NCI-H2196 treated with DMSO at 0.1 percent for 48 hours (cell line): ENCODE results near the gene RMI1.
"Not testable (repeated sequence)": the region's sequence is repeated elsewhere in the genome, so short reads cannot be mapped to it uniquely, and the experiment has no call there.

Source experiments
- DNase-seq: peaks from one replicate; lab custom pipeline; 2025; ENCODE audit not compliant: unreplicated experiment; lab: John Stamatoyannopoulos, UW

RMI1 gene

DNA sequence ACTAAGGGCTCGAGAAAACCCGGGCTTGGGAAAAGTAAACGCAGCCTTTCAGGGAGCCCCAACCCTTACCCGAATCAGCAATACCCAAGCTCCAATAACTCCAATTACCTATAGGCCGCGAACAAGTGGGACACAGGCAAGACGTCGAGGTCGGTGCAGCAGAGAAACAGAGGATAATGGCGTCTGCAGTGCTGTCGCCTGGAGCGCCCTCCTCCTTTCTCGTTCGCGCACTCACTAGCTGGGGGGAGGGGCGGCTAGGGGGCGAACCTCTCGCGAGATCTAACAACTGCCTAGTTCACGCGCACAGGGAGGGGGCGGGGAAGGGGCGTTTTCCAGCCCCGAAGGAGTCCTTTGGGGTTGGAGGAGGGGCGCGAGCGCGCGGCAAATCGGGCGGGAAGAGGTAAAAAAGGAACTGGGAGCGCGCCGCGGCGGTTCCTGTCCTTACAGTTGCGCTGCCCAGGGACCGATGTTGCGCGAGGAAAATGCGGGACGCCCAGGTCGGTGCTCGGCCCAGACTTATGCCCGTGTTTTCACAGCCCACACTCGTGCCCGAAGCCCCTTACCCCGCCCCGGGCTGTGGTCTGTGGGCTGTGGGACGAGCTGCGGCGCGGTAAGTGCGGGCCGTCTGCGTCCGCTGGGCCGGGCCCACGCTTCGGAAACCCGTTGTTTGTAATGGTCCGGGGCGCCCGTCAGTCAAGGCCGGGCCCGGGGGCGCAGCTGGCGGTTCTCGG, at the start of gene RMI1:
RMI1 (plus strand) TSS at position 411 of the 731 bp plus-strand sequence. CDS start 20,182 bp downstream, outside the sequence.
- peak; percentile 92 for DNase-seq

DNA sequence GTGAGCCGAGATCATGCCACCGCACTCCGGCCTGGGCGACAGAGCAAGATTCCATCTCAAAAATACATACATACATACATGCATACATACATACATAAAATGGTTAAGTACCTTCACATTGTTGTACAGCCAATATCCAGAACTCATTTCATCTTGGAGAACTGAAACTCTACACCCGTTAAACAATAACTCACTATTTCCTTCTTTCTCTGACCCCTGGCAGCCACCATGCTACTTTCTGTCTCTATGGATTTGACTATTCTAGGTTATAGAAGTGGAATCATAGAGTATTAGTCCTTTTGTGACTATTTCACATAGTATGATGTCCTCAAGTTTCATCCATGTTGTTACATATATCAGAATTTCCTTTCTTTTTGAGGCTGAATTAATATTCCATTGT, 49.7 kb upstream of the RMI1 start:
- DNase-seq = no peak

DNA sequence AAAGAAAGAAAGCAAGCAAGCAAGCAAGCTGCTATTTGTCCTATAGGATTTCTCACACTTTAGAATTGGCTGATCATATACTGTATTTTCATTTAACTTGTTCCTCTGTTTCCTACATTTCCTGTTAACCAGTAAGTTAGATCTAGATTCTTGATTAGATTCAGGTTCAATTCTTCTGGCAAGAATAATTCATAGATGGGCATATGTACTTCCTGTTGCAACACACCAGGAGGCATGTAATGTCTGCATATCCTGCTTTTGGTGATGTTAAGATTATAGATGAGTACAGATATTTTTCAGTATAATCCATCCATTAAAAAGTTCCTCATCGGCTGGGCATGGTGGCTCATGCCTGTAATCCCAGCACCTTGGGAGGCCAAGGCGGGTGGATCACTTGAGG, 48.6 kb upstream of the RMI1 start:
- DNase-seq = no peak

DNA sequence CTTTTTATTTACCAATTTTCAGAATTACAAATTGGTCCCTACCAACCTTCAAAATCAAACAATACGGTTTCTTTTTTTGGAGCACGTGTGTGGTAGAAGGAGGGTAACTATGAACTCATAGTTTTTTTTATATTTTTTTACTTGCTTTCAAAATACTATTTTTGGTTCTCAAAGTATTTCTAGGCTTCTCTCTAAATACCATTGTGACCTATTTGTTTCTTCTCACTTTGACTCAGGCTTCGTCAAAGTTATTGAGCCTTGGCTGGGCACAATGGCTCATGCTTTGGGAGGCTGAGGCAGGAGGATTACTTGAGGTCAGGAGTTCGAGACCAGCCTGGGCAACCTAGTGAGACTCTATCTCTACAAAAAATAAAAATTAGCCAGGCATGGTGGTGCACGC, 47.8 kb upstream of the RMI1 start:
- no peak for DNase-seq

DNA sequence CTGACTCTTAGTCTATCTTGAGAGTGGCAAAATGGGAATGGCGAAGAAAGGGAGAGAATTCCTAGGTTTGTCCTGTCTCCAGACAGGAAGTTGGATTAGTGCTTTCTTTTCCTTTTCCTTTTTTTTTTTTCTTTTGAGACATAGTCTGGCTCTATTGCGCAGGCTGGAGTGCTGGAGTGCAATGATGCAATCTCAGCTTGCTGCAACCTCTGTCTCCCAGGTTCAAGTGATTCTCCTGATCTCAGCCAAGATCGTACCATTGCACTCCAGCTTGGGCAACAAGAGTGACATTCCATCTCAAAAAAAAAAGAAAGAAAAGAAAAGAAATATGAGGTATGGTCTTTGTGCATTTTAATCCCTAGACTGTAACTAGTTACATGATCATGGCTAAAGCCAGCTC, 46.8 kb upstream of the RMI1 start:
- DNase-seq = no peak

DNA sequence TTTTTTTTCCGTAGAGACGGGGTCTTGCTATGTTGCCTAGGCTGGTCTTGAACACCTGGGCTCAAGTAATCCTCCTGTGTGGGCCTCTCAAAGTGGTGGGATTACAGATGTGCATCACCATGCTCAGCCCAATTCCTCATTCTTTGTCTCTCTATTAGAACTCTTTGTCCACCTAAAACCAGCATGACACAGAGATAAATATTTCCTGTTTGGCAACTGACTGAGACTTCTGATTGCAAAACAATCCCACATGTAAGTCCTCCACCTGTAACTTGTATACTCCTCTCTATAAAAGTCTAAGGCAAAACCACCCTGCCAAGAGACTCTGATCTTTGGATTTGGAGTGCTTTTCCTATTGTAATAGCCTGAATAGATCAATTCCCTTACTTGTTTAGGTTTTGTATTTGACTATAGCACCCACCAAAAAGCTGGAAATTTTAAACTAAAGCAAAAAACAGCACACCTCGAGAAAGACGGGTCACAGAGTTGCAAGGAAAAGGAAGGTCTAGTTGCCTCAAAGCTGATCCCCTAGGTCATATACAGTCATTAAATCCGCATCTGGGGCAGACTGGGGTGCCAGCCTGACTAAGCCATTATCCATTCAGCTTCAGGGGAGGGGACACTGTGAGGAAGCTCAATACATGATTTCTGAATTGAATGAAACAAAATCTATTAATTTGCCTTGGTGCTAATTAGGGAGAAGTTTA, 45.9 kb upstream of the RMI1 start:
- no peak for DNase-seq

DNA sequence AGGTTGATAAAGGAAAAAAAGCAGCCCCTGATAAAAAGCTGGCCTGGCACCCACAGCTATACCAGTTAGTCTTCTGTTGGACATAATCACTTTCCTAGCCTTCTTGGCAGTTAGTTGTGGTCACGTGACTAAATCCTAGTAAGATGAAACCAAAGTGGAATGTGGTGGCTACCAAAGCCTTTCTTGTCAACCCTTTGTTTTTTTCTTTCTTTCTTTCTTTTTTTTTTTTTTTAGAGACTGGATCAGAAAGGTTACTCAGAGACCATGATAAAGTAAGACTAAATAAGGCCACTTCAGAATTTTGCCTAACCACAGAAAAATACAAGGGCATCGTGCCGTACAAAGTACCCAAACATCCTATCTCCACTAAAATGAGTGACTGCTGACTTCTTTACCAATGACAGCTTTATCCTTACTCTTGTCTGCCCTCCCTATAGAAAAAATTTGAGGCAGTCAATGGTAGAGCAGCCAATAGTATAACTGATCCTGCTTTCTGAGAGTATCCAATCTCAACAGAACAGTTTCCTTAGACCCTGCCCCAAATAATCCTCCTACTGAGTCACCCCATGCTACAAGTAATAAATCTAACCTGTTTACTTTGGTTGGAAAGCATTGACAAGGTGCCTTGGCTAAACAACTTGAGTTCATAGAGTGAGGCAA, 45.2 kb upstream of the RMI1 start:
- peak; percentile 52 for DNase-seq

DNA sequence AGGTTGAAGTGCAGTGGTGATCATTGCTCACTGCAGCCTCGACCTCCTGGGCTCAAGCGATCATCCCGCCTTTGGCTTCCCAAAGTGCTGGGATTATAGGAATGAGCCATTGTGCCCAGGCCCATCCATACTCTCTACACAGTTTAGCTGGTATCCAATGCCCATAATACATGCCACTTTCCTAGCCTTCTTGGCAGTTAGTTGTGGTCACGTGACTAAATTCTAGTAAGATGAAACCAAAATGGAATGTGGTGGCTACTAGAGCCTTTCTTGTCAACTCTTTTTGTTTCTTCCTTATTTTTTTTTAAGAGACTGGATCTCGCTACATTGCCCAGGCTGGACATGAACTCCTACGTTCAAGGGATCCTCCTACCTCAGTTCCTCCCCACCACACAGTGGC, 44.1 kb upstream of the RMI1 start:
- DNase-seq = no peak

DNA sequence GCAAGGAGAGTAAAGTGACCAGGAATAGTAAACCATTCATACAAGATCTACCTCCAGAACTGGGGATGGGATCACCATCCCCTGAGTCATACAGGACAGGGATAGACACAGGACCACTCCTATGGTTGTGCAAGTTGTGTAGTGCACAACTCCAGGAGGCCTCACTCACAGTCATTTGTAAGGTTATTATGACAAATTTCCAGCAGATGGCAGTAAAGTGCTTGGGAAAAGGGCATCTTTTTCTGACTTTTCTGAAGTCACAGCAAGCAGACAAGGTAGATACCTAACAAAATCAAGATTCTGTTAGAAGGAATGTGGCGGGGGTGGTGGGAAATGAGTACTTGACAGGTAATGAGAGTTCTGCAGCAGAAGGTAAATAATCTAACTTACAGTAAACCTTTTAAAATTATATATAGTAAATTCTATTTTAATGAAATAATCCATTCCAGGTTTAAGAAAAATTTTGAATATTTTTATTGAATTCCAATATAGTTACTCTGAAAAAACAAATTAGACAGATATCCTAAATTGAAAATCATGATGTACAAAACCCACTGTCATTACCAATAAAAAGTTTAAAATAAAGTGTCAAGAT, 42.6 kb upstream of the RMI1 start:
- peak; percentile 47 for DNase-seq

DNA sequence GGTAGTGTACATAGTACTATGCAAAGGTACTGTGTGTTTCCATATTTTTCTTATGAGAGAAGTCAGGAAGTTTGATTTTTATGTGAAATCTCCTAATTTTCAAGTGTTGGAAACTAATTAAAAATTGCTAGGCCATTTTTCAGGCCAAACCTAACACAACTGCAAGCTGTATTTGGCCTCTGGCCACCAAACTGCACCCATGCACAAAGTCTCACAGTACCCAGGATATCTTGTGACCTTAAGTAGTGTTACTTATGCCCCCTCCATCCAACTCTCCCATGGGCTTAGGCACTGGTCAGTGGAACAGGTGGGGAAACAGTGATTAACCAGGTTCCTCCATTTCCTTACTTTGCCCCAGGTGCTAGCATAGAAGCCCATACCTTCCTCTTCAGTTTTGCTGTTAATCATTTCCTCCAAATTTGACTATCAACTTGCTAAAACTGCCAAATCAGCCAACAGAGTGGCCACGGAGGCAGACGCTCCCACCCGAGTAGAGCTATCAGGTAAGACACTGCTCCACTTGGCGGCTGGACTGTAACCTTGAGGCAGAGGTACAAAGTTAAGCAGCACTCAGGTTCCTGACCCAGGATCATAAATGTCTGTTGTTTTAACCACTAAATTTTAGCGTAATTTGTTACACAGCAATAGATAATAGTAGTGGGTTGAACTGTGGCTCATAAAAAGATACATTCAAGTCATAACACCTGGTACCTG, 39.9 kb upstream of the RMI1 start:
- no peak for DNase-seq

DNA sequence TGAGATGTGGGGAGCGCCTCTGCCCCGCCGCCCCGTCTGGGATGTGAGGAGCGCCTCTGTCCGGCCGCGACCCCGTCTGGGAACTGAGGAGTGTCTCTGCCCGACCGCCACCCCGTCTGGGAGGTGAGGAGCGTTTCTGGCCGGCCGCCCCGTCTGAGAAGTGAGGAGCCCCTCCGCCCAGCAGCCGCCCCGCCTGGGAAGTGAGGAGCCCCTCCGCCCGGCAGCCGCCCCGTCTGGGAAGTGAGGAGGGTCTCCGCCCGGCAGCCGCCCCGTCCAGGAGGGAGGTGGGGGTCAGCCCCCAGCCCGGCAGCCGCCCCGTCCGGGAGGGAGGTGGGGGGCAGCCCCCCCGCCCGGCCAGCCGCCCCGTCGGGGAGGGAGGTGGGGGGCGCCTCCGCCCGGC, 32.5 kb upstream of the RMI1 start:
- DNase-seq = not testable (repeated sequence)

DNA sequence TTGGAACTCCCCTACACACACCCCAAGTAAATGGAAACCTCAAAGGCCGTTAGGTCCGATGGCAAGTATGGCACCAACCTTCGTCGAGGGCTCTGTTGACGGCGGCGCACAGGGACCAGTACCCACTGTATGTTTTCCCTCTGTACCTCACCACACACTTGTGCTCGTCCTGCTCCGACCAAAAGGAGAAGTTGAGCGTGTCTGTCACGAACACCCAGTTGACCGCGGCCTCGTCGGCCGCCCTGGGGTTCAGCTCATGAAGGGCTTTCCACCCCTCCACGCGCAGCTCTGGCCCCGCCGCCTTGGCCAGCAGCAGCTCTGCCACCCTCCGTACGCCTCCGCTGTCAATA, 24.5 kb upstream of the RMI1 start:
- no peak for DNase-seq

DNA sequence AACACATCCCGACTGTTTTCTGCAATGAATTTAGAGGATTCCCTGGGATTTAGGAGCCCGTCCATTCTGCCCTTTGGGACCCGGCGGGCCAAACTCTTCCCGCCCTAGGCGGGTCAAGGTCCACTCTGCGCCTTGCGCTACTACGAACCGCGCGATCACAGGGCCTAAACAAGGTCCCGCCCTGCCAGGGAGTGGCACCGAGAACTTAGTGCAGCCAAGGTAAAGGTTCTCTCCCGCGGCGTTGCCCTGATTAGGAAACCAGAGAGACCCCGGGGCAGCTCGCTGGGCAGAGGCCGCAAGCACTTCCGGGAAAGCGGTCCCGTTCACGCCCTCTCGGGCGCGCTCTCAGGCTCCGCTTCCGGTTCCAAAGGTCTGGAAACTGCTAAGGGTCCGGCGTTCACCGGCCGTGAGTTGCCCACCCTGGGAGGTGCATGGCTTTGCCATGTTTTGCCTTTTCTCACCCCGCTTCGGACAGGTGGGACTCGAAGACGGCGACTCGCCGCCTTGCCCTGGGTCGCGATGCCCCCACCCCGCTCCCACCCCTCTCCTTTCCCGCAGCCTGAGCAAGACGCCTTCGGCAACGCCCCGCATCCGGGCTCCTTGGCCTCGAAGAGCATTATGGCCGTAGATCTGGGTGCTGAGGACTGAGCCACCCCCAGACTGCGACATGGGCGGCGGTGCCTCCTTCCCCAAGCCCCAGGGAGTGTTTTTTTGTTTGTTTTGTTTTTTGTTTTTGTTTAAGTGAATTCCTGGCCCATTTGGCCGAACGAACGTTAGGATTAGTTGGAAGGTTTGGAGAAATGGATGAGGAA, 24.0 kb upstream of the RMI1 start:
- peak; percentile 54 for DNase-seq

DNA sequence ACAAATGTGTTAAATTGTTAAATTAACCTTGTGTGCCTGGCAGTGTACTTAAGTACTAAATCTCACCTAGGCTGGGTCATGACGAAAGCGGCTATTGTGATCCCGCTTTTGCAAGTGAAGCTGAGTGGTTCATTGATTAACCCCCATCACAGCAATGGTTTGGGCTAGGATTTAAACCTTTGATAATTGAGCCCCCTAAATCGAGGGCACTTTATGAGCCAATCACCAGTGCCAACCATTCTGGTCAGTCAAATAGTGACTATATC, 23.4 kb upstream of the RMI1 start:
- no peak for DNase-seq

DNA sequence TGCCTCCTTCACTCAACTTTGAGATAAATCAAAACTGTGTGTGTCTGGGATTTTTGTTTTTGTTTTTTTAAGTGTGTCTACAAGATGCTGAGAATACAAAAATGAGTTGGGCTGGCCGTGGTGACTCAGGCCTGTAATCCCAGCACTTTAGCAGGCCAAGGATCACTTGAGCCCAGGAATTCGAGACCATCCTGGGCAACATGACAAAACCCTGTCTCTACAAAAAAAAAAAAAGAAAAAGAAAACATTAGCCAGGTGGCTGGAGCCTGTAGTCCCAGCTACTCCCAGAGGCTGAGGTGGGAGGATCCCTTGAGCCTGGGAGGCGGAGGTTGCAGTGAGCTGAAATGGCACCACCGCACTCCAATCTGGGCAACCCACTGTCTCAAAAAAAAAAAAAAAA, 21.5 kb upstream of the RMI1 start:
- peak; percentile 28 for DNase-seq

DNA sequence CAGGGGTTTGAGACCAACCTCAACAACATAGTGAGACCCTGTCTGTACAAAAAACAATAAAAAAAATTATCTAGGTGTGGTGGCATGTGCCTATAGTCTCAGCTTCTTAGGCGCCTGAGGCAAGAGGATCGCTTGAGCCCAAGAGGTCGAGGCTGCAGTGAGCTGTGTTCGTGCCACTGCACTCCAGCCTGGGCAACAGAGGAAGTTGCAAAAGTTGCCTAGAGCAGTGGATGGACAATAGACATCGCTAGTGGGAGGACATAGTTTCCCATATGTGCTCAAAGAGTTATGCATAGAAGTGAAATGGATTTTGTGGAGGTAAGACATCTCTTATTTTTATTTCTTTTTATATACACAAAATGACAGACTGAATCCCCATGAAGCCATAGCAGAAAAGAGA, 19.6 kb upstream of the RMI1 start:
- DNase-seq = no peak

DNA sequence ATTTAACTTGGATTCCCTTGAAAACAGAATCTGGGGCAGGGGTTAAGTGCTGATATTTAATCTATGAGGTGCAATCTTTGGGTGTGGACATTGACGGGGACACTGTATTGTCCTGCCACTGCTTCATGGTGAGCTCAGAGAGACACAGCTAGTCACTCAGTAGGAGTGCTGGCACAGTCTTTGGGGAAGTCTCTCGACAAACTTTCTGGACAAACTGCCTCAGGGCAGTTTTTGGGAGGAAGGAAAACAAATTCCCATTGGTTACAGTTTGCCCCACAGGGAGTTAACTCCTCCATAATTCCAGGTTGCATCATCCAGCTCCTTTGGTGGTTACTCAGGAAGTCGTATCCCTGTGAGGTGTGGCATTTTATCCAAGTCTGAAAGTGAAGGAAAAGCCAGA, 18.4 kb upstream of the RMI1 start:
- no peak for DNase-seq

DNA sequence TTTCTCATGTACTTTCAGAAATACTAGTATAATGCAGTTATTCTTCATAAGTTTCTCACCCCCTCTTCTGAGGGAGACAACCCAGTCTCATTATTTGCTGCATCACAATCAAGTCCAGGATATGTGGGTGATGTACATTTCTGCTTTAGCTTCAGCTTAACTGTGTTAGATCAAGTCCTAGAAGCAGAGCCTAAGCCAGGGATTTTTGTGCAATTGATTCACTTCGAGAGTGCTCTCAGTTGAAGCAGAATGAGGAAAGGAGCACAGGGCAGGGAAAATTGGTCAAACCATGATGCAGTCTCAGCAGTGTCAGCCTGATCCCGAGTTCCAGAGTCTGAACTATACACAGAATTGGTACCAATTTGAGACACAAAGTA, 15.6 kb upstream of the RMI1 start:
- no peak for DNase-seq

DNA sequence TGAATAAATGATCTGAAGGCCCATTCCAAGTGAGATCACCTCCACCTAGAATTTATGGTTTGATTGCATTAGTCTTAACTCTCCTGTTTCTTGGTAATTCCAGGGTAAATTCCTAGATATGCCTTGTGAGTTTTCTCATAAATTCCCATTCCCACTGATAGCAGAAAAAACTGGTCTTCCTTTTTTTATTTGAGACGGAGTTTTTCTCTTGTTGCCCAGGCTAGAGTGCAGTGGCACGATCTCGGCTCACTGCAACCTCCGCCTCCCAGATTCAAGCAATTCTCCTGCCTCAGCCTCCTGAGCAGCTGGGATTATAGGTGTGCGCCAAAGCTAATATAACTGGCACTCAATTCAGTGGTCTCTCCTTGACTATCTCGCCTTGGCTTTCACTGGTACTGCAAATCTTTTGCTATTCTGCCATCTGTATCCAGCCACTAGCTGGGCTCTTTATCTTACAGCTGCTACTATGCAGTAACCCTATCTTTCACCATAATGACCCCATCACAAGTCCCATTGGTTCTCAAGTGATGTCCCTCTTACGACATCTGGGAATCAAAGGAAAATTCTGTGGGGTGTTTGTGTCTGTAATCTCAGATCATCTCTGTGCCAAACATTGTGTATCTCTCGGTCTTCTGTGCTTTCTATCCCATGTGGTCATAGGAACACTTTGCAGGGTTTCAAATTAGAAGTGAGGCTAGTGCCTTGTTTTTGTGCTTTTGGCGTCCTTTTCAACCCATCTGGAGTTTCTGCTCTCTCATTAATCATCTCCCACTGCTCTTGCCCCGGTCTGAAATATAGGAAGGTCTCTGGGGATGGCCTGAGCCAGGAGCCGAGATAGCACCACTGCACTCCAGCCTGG, 15.0 kb upstream of the RMI1 start:
- DNase-seq = no peak

DNA sequence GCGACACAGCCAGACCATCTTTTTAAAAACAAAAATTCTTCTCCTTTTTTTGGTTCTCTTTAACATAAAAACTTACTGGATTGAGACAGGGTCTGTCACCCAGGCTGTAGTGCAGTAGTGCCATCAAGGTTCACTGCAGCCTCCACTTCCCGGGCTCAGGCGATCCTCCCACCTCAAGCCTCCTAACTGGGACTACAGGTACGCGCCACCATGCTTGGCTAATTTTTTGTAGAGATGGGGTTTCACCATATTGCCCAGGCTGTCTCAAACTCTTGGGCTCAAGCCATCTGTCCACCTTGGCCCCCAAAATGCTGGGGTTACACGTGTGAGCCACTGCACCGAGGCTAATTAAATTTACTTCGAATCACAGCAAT, 14.4 kb upstream of the RMI1 start:
- DNase-seq = no peak
